Osteocyte (in vitro differentiated cells): ENCODE measurements around the gene SLC26A9. TPM values are rescaled to one million over a fixed set of nuclear protein-coding genes. Genes with fewer than 3 reads are reported as not detected.

ENCODE experiments used
- DNase-seq: peaks from one replicate; pipeline ENCODE4 v3.0.0; 2021; ENCODE audit warnings: mixed read lengths; ENCODE audit not compliant: unreplicated experiment; ENCODE audit errors: extremely low spot score
- H3K27ac Mint-ChIP-seq: one replicate; pipeline ENCODE4 v1.8.0; 2021; ENCODE audit warnings: mild to moderate bottlenecking, mixed read lengths; ENCODE audit not compliant: unreplicated experiment
- H3K27me3 Mint-ChIP-seq: one replicate; pipeline ENCODE4 v1.8.0; 2021; ENCODE audit warnings: mixed read lengths; ENCODE audit not compliant: unreplicated experiment
- H3K36me3 Mint-ChIP-seq: one replicate; pipeline ENCODE4 v1.8.0; 2021; ENCODE audit warnings: mixed read lengths; ENCODE audit not compliant: unreplicated experiment
- H3K4me1 Mint-ChIP-seq: one replicate; pipeline ENCODE4 v1.8.0; 2021; ENCODE audit warnings: mixed read lengths; ENCODE audit not compliant: unreplicated experiment
- H3K4me3 Mint-ChIP-seq: one replicate; pipeline ENCODE4 v1.8.0; 2021; ENCODE audit warnings: mild to moderate bottlenecking, moderate library complexity, mixed read lengths; ENCODE audit not compliant: unreplicated experiment
- H3K9me3 Mint-ChIP-seq: one replicate; pipeline ENCODE4 v1.8.0; 2021; ENCODE audit warnings: mixed read lengths; ENCODE audit not compliant: unreplicated experiment
- CTCF ChIP-seq: fragments of 200-600 bp; sonication (generic); IDR thresholded peaks from 2 replicates; pipeline ENCODE4 v1.5.0; 2021; ENCODE audit warnings: antibody characterized with exemption, mild to moderate bottlenecking, moderate library complexity
- total RNA-seq: library from RNA; stranded (reverse); gene quantifications from 2 replicates; pipeline ENCODE4 v1.2.1, GENCODE V29; 2021

Gene SLC26A9
- total RNA-seq, 1 donor from 2014 or later: not detected

GRCh38 chr1:205967554-205968335, 24.5 kb upstream of the SLC26A9 start:
- Mint-ChIP-seq H3K27me3 (peaks cover 5% of the 10 kb centered on the region), H3K4me1 (peaks cover 2% of the 10 kb centered on the region), H3K9me3 (no peaks in the 10 kb centered on the region), H3K4me3 (no peak overlapping the region), H3K36me3 (no peaks in the 10 kb centered on the region), H3K27ac (no peak overlapping the region)
- no peak for TF ChIP-seq CTCF
- no peak for DNase-seq

- no peaks in the 10 kb centered on the region for H3K36me3 Mint-ChIP-seq
- no peaks in the 10 kb centered on the region for H3K9me3 Mint-ChIP-seq
- H3K27me3 Mint-ChIP-seq: peaks cover 9% of the 10 kb centered on the region
- no peak for DNase-seq
- peaks cover under 1% of the 10 kb centered on the region for H3K4me1 Mint-ChIP-seq
- H3K4me3 Mint-ChIP-seq: no peak overlapping the region
- no peak overlapping the region for H3K27ac Mint-ChIP-seq
- no peak for TF ChIP-seq CTCF
These were observed 22.0 kb upstream of the SLC26A9 start for GRCh38 chr1:205965036-205965884.

DNA sequence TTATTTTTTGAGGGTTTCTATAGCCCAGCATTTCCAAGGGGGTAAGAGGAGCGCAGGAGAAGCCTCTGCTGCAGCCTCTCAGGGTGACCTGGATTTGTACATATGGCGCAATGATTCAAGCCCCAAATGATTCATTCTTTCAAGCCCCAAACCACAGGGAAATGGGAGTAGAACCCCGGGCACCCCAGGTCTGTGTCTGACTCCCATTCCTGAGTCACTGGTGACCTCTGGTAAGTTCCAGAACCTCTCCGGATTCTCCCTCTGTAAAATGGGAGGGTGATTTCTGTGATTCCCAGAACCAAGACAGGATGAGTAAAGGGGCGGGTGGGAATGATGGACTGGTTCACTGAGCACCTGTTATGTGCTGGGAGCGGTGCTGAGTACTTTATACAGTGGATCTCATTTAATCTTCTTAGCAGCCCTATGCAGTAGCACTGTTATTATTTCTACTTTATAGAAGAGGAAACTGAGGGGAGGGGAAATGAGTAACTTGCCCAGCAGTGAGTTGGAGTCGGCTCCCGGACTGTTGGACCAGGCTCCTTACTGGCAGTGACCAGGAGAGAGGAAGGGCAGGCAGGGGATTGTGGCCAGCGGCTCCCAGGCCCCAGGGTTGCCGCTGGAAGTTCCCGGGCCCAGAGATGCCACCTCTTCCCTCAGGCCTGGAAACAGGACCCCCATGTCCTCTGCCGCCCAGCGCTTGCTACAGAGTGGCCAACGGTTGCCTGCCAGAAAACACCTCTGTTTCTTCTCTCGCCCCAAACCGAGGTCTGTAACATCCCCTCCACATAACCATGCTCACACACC, 20.3 kb upstream of the SLC26A9 start:
- Mint-ChIP-seq H3K27ac (no peak overlapping the region), H3K27me3 (peaks cover 19% of the 10 kb centered on the region), H3K4me1 (no peaks in the 10 kb centered on the region), H3K36me3 (no peaks in the 10 kb centered on the region), H3K9me3 (no peaks in the 10 kb centered on the region), H3K4me3 (no peak overlapping the region)
- no peak for TF ChIP-seq CTCF
- DNase-seq: no peak

- no peak overlapping the region for H3K4me3 Mint-ChIP-seq
- DNase-seq: no peak
- no peaks in the 10 kb centered on the region for H3K9me3 Mint-ChIP-seq
- H3K4me1 Mint-ChIP-seq: no peaks in the 10 kb centered on the region
- peaks cover 22% of the 10 kb centered on the region for H3K27me3 Mint-ChIP-seq
- TF ChIP-seq CTCF: no peak
- no peak overlapping the region for H3K27ac Mint-ChIP-seq
- no peaks in the 10 kb centered on the region for H3K36me3 Mint-ChIP-seq
These were observed 19.6 kb upstream of the SLC26A9 start for GRCh38 chr1:205962821-205963221.
